Gastrocnemius medialis (tissue), 4 donors: Measurements from ENCODE around the gene SCN8A.

Experiments used
- POLR2A ChIP-seq, 2 donors: fragments of 450-650 bp; IDR thresholded peaks; one replicate each; pipeline ENCODE4 v1.6.1; 2017; ENCODE audit warnings: antibody characterized with exemption in 2 of 2, mild to moderate bottlenecking in 2 of 2, moderate library complexity in 2 of 2
- TF ChIP-seq, protein P1 (sequence below), 5 experiments: fragments of 450-650 bp in 3 of 5; fragments of 200-600 bp in 2 of 5; sonication (generic) in 2 of 5; IDR thresholded peaks in 4 of 5; conservative IDR thresholded peaks in 1 of 5; 1 replicate in 4 of 5; 2 replicates in 1 of 5; pipeline ENCODE4 v1.5.1; 2016 to 2019; ENCODE audit warnings: antibody characterized with exemption in 5 of 5, mild to moderate bottlenecking in 3 of 5, moderate library complexity in 3 of 5

DNA sequence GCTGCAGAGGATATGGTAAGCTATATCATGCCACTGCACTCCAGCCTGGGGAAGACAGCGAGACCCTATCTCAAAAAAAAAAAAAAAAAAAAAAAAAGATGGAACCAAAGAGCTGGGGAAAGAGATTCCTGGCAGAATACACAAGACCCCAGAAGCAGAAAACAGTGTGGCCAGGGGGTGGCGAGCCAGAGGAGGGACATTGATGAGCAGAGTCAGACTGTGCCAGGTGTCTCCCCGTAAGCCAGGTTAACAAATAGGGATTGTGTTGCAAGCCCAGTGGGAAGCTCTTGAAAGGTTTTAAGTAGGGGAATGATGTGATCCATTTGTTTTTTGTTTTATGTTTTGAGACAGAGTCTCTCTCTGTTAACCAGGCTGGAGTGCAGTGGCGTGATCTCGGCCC lies 201.4 kb downstream of the SCN8A start:
- TF ChIP-seq, protein P1, sequence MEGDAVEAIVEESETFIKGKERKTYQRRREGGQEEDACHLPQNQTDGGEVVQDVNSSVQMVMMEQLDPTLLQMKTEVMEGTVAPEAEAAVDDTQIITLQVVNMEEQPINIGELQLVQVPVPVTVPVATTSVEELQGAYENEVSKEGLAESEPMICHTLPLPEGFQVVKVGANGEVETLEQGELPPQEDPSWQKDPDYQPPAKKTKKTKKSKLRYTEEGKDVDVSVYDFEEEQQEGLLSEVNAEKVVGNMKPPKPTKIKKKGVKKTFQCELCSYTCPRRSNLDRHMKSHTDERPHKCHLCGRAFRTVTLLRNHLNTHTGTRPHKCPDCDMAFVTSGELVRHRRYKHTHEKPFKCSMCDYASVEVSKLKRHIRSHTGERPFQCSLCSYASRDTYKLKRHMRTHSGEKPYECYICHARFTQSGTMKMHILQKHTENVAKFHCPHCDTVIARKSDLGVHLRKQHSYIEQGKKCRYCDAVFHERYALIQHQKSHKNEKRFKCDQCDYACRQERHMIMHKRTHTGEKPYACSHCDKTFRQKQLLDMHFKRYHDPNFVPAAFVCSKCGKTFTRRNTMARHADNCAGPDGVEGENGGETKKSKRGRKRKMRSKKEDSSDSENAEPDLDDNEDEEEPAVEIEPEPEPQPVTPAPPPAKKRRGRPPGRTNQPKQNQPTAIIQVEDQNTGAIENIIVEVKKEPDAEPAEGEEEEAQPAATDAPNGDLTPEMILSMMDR (IDR thresholded peaks at IDR 0.05 in 4 of 5, conservative IDR thresholded peaks at IDR 0.05 in 1 of 5): no peak
- no peak for TF ChIP-seq POLR2A (IDR thresholded peaks at IDR 0.05)
